Uterus (tissue), 2 donors: ENCODE results near the gene C4orf36.

ENCODE experiments used
- CTCF ChIP-seq, 4 experiments: fragments of 200-600 bp in 2 of 4; fragments of 450-650 bp in 2 of 4; sonication (generic) in 2 of 4; IDR thresholded peaks; one replicate each; pipeline ENCODE4 v1.5.1; 2016 to 2019; ENCODE audit warnings: antibody characterized with exemption in 4 of 4, mild to moderate bottlenecking in 2 of 4, moderate library complexity in 1 of 4
- POLR2A ChIP-seq, 2 donors: fragments of 450-650 bp; IDR thresholded peaks; one replicate each; pipeline ENCODE4 v1.6.1; 2016; ENCODE audit warnings: antibody characterized with exemption in 2 of 2, mild to moderate bottlenecking in 1 of 2, moderate library complexity in 1 of 2

- TF ChIP-seq POLR2A (IDR thresholded peaks at IDR 0.05) = no peak
- no peak for TF ChIP-seq CTCF (IDR thresholded peaks at IDR 0.05)
These were observed 25.2 kb upstream of the C4orf36 start for GRCh38 chr4:86917212-86918039.
